Gastrocnemius medialis (tissue), 4 donors: ENCODE results near the gene NHERF2.

Experiments used
- POLR2A ChIP-seq, 2 donors: fragments of 450-650 bp; IDR thresholded peaks; one replicate each; pipeline ENCODE4 v1.6.1; 2017; ENCODE audit warnings: antibody characterized with exemption in 2 of 2, mild to moderate bottlenecking in 2 of 2, moderate library complexity in 2 of 2
- TF ChIP-seq, protein P1 (sequence below), 5 experiments: fragments of 450-650 bp in 3 of 5; fragments of 200-600 bp in 2 of 5; sonication (generic) in 2 of 5; IDR thresholded peaks in 4 of 5; conservative IDR thresholded peaks in 1 of 5; 1 replicate in 4 of 5; 2 replicates in 1 of 5; pipeline ENCODE4 v1.5.1; 2016 to 2019; ENCODE audit warnings: antibody characterized with exemption in 5 of 5, mild to moderate bottlenecking in 3 of 5, moderate library complexity in 3 of 5

DNA sequence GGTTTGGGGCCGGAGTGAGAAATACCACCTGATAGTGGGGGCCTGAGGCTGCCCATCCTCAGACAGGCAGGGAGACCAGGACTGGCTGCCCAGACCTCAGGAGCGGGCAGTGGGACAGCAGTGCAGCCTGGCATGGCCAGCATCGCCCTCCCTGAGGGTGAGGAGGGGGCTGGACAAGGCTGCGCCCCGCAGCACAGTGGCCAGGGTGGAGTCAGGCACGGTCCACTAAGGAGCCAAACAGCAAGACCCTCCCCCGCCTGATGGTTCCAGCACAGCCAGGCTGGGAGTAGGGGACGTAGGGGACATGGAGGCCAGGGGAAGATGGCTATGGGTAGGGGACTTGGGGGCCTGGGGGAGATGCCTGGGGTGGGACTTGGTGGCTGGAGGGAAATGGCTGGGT, 20.4 kb upstream of the NHERF2 start:
- TF ChIP-seq POLR2A (IDR thresholded peaks at IDR 0.05): no peak
- TF ChIP-seq, protein P1, sequence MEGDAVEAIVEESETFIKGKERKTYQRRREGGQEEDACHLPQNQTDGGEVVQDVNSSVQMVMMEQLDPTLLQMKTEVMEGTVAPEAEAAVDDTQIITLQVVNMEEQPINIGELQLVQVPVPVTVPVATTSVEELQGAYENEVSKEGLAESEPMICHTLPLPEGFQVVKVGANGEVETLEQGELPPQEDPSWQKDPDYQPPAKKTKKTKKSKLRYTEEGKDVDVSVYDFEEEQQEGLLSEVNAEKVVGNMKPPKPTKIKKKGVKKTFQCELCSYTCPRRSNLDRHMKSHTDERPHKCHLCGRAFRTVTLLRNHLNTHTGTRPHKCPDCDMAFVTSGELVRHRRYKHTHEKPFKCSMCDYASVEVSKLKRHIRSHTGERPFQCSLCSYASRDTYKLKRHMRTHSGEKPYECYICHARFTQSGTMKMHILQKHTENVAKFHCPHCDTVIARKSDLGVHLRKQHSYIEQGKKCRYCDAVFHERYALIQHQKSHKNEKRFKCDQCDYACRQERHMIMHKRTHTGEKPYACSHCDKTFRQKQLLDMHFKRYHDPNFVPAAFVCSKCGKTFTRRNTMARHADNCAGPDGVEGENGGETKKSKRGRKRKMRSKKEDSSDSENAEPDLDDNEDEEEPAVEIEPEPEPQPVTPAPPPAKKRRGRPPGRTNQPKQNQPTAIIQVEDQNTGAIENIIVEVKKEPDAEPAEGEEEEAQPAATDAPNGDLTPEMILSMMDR (IDR thresholded peaks at IDR 0.05 in 4 of 5, conservative IDR thresholded peaks at IDR 0.05 in 1 of 5): no peak
